Ovary (tissue), 3 donors: ENCODE results near the gene DNAJB8.

Source experiments
- CTCF ChIP-seq, 3 donors: fragments of 450-650 bp in 2 of 3; fragments of 200-600 bp in 1 of 3; IDR thresholded peaks; one replicate each; pipeline versions ENCODE4 v1.5.1 to v1.8.0; 2016 to 2022; ENCODE audit warnings: antibody characterized with exemption in 3 of 3, mild to moderate bottlenecking in 1 of 3
- POLR2A ChIP-seq: fragments of 450-650 bp; IDR thresholded peaks from one replicate; pipeline ENCODE4 v1.6.1; 2017; ENCODE audit warnings: antibody characterized with exemption, mild to moderate bottlenecking, moderate library complexity
- donor health status: DM: no; HTN: no; CAD: no.

DNA sequence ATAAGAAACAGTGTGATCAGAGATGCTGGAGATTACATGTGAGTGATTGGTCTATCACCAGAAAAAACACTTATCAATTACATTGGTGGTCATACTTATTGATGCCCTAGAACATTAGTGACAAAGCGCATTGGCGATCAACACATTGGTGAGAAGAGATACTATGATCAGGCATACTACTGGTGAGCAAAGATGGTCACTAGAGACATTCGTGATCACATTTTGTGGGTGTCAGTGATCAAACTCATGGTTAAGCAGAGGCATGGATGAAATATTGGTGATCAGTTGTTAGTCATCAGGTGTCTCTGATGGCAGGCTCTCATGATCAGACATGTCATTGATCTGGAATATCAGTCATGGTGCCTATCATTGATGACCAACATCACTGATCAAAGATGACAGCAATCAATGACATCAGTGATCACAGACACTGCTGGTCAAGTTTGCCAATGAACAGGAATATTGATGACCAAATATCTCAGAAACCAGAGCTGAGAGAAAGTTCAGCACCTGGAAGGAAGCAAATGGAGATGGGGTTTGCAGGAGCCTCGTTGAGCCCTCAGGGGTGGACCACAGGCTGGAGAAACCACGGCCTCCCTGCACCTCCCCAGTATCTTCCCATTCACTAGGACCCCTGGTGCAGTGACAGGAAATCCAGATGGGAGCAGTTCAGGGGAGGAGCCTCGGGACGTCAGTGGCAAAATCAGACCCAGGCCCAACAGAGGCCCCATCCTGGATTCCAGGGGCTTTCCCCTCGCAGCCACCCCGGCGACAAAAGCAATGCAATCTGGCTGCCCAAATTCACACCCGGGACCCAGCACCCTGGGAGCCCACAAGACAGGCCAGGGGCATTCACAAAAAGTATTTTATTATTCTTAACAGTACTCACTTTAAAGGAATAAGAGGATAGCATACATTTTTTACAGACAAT lies 12.2 kb upstream of the DNAJB8 start:
- no peak for TF ChIP-seq CTCF (IDR thresholded peaks at IDR 0.05)
- no peak for TF ChIP-seq POLR2A
